K562 (cell line): ENCODE results near the gene SAE1. TPM values are rescaled to one million over a fixed set of nuclear protein-coding genes. Genes with fewer than 3 reads are reported as not detected.

ENCODE experiments used
- ATAC-seq: fragments of 200-7000 bp; cut with Tn5 transposase; 3 replicates; pipeline ENCODE4 v1.9.1; 2020; ENCODE audit warnings: moderate library complexity
- BruUV-seq: library from RNA; stranded (reverse); fragments of 400-500 nt; replicated peaks from 2 replicates; lab custom pipeline; 2021; lab: Mats Ljungman, UMichigan
- CTCF ChIA-PET: fragments of 300-600 bp; formaldehyde crosslinking; extraction: SDS; loops from one replicate; lab custom pipeline; 2021; ENCODE audit warnings: low intra/inter-chr PET ratio; lab: Yijun Ruan, JAX
- POLR2A ChIA-PET: fragments of 300-600, 350-650 bp; sonication (Branson Sonifier 250); formaldehyde crosslinking; extraction: SDS; loops from one replicate; lab custom pipeline; 2021; ENCODE audit warnings: antibody characterized with exemption, inconsistent platforms; lab: Yijun Ruan, JAX
- DNase-seq, 4 experiments: peaks; one replicate each; pipeline versions ENCODE4 v3.0.0 to v3.0.0-alpha.2; 2011 to 2018; ENCODE audit warnings: low spot score in 3 of 4, mixed read lengths in 3 of 4; ENCODE audit errors: extremely low read depth in 1 of 4
- FAIRE-seq: peaks from 2 replicates; lab custom pipeline; 2011; peaks lifted over from hg19 to GRCh38; lab: Jason Lieb, UNC
- H2AFZ ChIP-seq: 2 replicates; pipeline ENCODE4 v1.6.0; 2011; ENCODE audit warnings: low read depth, low read length, control low read depth, inconsistent platforms
- H3K27ac ChIP-seq: fragments of 200-600 bp; 3 replicates; pipeline ENCODE4 v1.8.0; 2011; ENCODE audit warnings: low read depth, mild to moderate bottlenecking, control low read depth, inconsistent platforms, low read length, moderate library complexity, mixed read lengths; ENCODE audit errors: extremely low read depth
- H3K27me3 ChIP-seq, 2 experiments: fragments of 300-600 bp in 1 of 2; 2 replicates in 1 of 2; 3 replicates in 1 of 2; pipeline versions ENCODE4 v1.6.0 to v1.8.0; 2011; ENCODE audit warnings: inconsistent platforms in 2 of 2, low read length in 2 of 2, mild to moderate bottlenecking in 1 of 2, mixed read lengths in 1 of 2, moderate library complexity in 1 of 2; ENCODE audit not compliant: control insufficient read depth in 2 of 2, insufficient read depth in 2 of 2
- H3K36me3 ChIP-seq: fragments of 300-600 bp; 3 replicates; pipeline ENCODE4 v1.8.0; 2011; ENCODE audit warnings: mild to moderate bottlenecking, low read length, inconsistent platforms; ENCODE audit not compliant: control insufficient read depth, insufficient read depth
- H3K4me1 ChIP-seq, 2 experiments: fragments of 200-600 bp in 1 of 2; replicated peaks in 1 of 2; 2 replicates in 1 of 2; 3 replicates in 1 of 2; pipeline versions ENCODE4 v1.5.1 to v1.8.0; 2011; ENCODE audit warnings: inconsistent platforms in 2 of 2, low read length in 2 of 2, mild to moderate bottlenecking in 1 of 2, mixed read lengths in 1 of 2, moderate library complexity in 1 of 2; ENCODE audit not compliant: control insufficient read depth in 2 of 2, insufficient read depth in 2 of 2
- H3K4me2 ChIP-seq: 2 replicates; pipeline ENCODE4 v1.6.1; 2011; ENCODE audit warnings: low read length, control low read depth, inconsistent platforms, mixed read lengths; ENCODE audit not compliant: insufficient read depth
- H3K4me3 ChIP-seq: fragments of 200-600 bp; sonication (generic), shearing (Covaris generic); 2 replicates; pipeline ENCODE4 v1.5.1; 2016; ENCODE audit warnings: control low read depth, inconsistent platforms
- H3K79me2 ChIP-seq: fragments of 200-600 bp; 3 replicates; pipeline ENCODE4 v1.8.0; 2011; ENCODE audit warnings: low read length, inconsistent platforms; ENCODE audit not compliant: control insufficient read depth, insufficient read depth
- H3K9ac ChIP-seq, 2 experiments: 2 replicates each; pipeline versions ENCODE4 v1.6.0 to v1.6.1; 2011; ENCODE audit warnings: low read depth in 2 of 2, low read length in 2 of 2, control low read depth in 1 of 2, inconsistent platforms in 1 of 2, mild to moderate bottlenecking in 1 of 2, mixed read lengths in 1 of 2; ENCODE audit not compliant: insufficient read depth in 1 of 2
- H3K9me1 ChIP-seq: one replicate; pipeline ENCODE4 v1.6.0; 2011; ENCODE audit warnings: inconsistent platforms, mild to moderate bottlenecking, low read length, moderate library complexity; ENCODE audit not compliant: control insufficient read depth, insufficient read depth
- H3K9me3 ChIP-seq: replicated peaks from 2 replicates; pipeline ENCODE4 v1.5.1; 2011; ENCODE audit warnings: low read depth, low read length, inconsistent platforms; ENCODE audit not compliant: control insufficient read depth, insufficient read depth
- H4K20me1 ChIP-seq: replicated peaks from 2 replicates; pipeline ENCODE4 v1.6.1; 2011; ENCODE audit warnings: low read length, inconsistent platforms, mixed read lengths; ENCODE audit not compliant: control insufficient read depth, insufficient read depth
- BCOR ChIP-seq: fragments of 450-650 bp; IDR thresholded peaks from 2 replicates; pipeline ENCODE4 v1.6.1; 2016
- C11orf30 ChIP-seq: fragments of 450-650 bp; IDR thresholded peaks from 2 replicates; pipeline ENCODE4 v1.6.1; 2016; ENCODE audit warnings: low read depth, mild to moderate bottlenecking
- CEBPB ChIP-seq: fragments of 450-650 bp; IDR thresholded peaks from 2 replicates; pipeline ENCODE4 v1.6.1; 2016; ENCODE audit warnings: missing genetic modification characterization, missing compliant biosample characterization
- FOXJ2 ChIP-seq: fragments of 200-800 bp; sonication (Bioruptor generic); IDR thresholded peaks from 2 replicates; pipeline ENCODE4 v1.6.1; 2016; ENCODE audit warnings: missing genetic modification characterization, missing compliant biosample characterization
- KLF1 ChIP-seq: fragments of 450-650 bp; IDR thresholded peaks from 2 replicates; pipeline ENCODE4 v1.6.1; 2016; ENCODE audit warnings: missing genetic modification characterization, missing compliant biosample characterization
- MTA2 ChIP-seq: fragments of 450-650 bp; IDR thresholded peaks from 2 replicates; pipeline ENCODE4 v1.6.1; 2016; ENCODE audit warnings: low read depth
- PHB ChIP-seq: fragments of 250-450 bp; sonication (Bioruptor Pico); IDR thresholded peaks from 2 replicates; pipeline ENCODE4 v1.5.0; 2021
- SIRT6 ChIP-seq: IDR thresholded peaks from one replicate; pipeline ENCODE4 v1.6.1; 2012; ENCODE audit warnings: low read depth, mild to moderate bottlenecking, control low read depth, inconsistent platforms, low read length, moderate library complexity
- ZMIZ1 ChIP-seq, 2 experiments: fragments of 150-350 bp in 1 of 2; IDR thresholded peaks; 2 replicates each; pipeline ENCODE4 v1.6.1; 2012 to 2016; ENCODE audit warnings: low read depth in 2 of 2, low read length in 2 of 2, mild to moderate bottlenecking in 1 of 2, moderate library complexity in 1 of 2
- ZNF316 ChIP-seq: fragments of 450-650 bp; IDR thresholded peaks from 2 replicates; pipeline ENCODE4 v1.6.1; 2016
- ZNF408 ChIP-seq: fragments of 250-450 bp; sonication (Bioruptor Pico); IDR thresholded peaks from 2 replicates; pipeline ENCODE4 v1.4.0; 2020; ENCODE audit warnings: low read depth, mild to moderate bottlenecking, moderate library complexity
- ZNF436 ChIP-seq: fragments of 250-450, 450-650 bp; sonication (Bioruptor Pico); formaldehyde crosslinking; IDR thresholded peaks from 2 replicates; pipeline ENCODE4 v1.7.0; 2020; ENCODE audit warnings: mild to moderate bottlenecking
- ZNF695 ChIP-seq: fragments of 450-650 bp; formaldehyde crosslinking; IDR thresholded peaks from 2 replicates; pipeline ENCODE4 v1.4.0; 2020; ENCODE audit warnings: mild to moderate bottlenecking, moderate library complexity
- in situ Hi-C: fragments of 300-500 bp; cut with MboI; formaldehyde crosslinking; loops from 4 replicates; pipeline ENCODE4 v1.15.0; 2018; ENCODE audit warnings: inconsistent platforms, mixed read lengths
- intact Hi-C: fragments of 100-400 bp; cut with micrococcal nuclease; formaldehyde crosslinking; loops from 2 replicates; pipeline ENCODE4 v1.14.2; 2022
- polyA plus RNA-seq, 8 experiments: library from polyadenylated mRNA; depleted of rRNA in 4 of 8; stranded (reverse) in 5 of 8; unstranded in 3 of 8; fragments of >200 nt; fragmentation: Nextera tagmentation in 2 of 8; fragmentation: Illumina TruSeq in 1 of 8; extraction: Ambion mirVana in 2 of 8; extraction: Trizol in 1 of 8; gene quantifications; 2 replicates each; pipeline versions ENCODE4 v1.2.1 to v1.2.3, GENCODE V29; 2011 to 2014; ENCODE audit warnings: inconsistent platforms in 1 of 8, missing spikeins in 1 of 8
- total RNA-seq, 7 experiments: library from RNA; depleted of rRNA in 6 of 7; stranded (reverse); fragments of >200 nt in 6 of 7; fragmentation: Illumina TruSeq in 2 of 7; extraction: Trizol in 2 of 7; gene quantifications; 2 replicates each; pipeline versions ENCODE4 v1.2.1 to v1.2.3, GENCODE V29; 2011 to 2021; ENCODE audit warnings: low replicate concordance in 1 of 7

The SAE1 gene
- total and polyA plus RNA-seq, 9 of the 15 experiments (the other 6 are each of a cell fraction or from before 2014, with no cell fraction given): 82.8 to 299 (median 217) TPM

- no peak overlapping the region for H3K4me3 ChIP-seq
- H3K27me3 ChIP-seq: no peaks in the 10 kb centered on the region
- no peaks in the 10 kb centered on the region for H3K36me3 ChIP-seq
- DNase-seq: no peak
- no peak overlapping the region for H2AFZ ChIP-seq
- no peak for TF ChIP-seq ZNF436 (CRISPR knock-in tag)
- no peak for TF ChIP-seq PHB (CRISPR knock-in tag)
- TF ChIP-seq ZMIZ1 (IDR thresholded peaks at IDR 0.05; ENCODE audit: low read depth in 2 of 2, low read length in 2 of 2): no peak
- no peak for TF ChIP-seq MTA2
- TF ChIP-seq ZNF695 (CRISPR knock-in tag): no peak
- no peak for TF ChIP-seq FOXJ2 (tag)
- no peak for TF ChIP-seq BCOR
- peak; percentile 29; the same call in 1 of the 2 replicates for TF ChIP-seq ZNF316
- no peak for TF ChIP-seq KLF1 (tag)
- peak; percentile 28; the same call in 1 of the 2 replicates for TF ChIP-seq CEBPB (tag)
- no peak for TF ChIP-seq ZNF408 (CRISPR knock-in tag)
- TF ChIP-seq SIRT6: no peak
- TF ChIP-seq C11orf30: peak; percentile 10; the same call in 1 of the 2 replicates
- TF ChIP-seq, all 486 proteins: peak for 3
- POLR2A ChIA-PET: interaction anchor here (1.0 to 4.3 kb wide), 2 partner anchors 12 to 89 kb away, joined by 3 to 26 read pairs; partner anchors contain the start of gene ZC3H4
- ATAC-seq (no peak), FAIRE-seq (no peak)
- no peak overlapping the region for H3K9ac ChIP-seq
- BruUV-seq: no TSS peak
- H3K9me1 ChIP-seq: no peaks in the 10 kb centered on the region
- no peaks in the 10 kb centered on the region for H4K20me1 ChIP-seq
- H3K9me3 ChIP-seq: peaks cover 7% of the 10 kb centered on the region
- H3K79me2 ChIP-seq: no peaks in the 10 kb centered on the region
- H3K4me1 ChIP-seq: peaks cover 0 to 10% of the 10 kb centered on the region in 2 experiments; a peak in 3 of 5 replicates
- in situ Hi-C loops: loop anchor here (5.0 to 10.0 kb wide), 2 partner anchors 43 to 271 kb away; partner anchors contain the start of gene AP2S1
- no peak overlapping the region for H3K27ac ChIP-seq
- CTCF ChIA-PET: interaction anchor here (0.7 to 3.4 kb wide), 3 partner anchors 9 to 112 kb away, joined by 5 to 35 read pairs (median 14); no protein-coding TSS in a partner anchor
- intact Hi-C loops: loop anchor here (1.0 kb wide), 3 partner anchors 46 to 112 kb away; no protein-coding TSS in a partner anchor
- H3K4me2 ChIP-seq: no peak overlapping the region
These were observed 5.0 kb upstream of the SAE1 start for GRCh38 chr19:47125669-47125938.
